GM21723 (cell line): ENCODE data around the gene HPRT1.

Experiments
- ATAC-seq: cut with Tn5 transposase; IDR thresholded peaks from one replicate; pipeline ENCODE4 v1.9.1; 2021; ENCODE audit warnings: mild to moderate bottlenecking, moderate library complexity; ENCODE audit not compliant: unreplicated experiment

Gene HPRT1

GRCh38 chrX:134472041-134472440 is 12.1 kb downstream of the HPRT1 start:
- ATAC-seq: no peak

- no peak for ATAC-seq
Measured at GRCh38 chrX:134476284-134476683, 16.3 kb downstream of the HPRT1 start.

- ATAC-seq: no peak
Measured at GRCh38 chrX:134478374-134478773, 18.4 kb downstream of the HPRT1 start.

- ATAC-seq: no peak
Measured at GRCh38 chrX:134480061-134480460, 20.1 kb downstream of the HPRT1 start.

- ATAC-seq: no peak
Measured at GRCh38 chrX:134481339-134481738, 21.4 kb downstream of the HPRT1 start.

- ATAC-seq: no peak
Measured at GRCh38 chrX:134482371-134482770, 22.4 kb downstream of the HPRT1 start.

GRCh38 chrX:134484039-134484438 is 24.1 kb downstream of the HPRT1 start:
- no peak for ATAC-seq

GRCh38 chrX:134501941-134502340 is 42.0 kb downstream of the HPRT1 start:
- no peak for ATAC-seq

GRCh38 chrX:134502686-134503085 is 42.7 kb downstream of the HPRT1 start:
- ATAC-seq: no peak

GRCh38 chrX:134512566-134512965 is 52.6 kb downstream of the HPRT1 start:
- ATAC-seq: no peak

GRCh38 chrX:134513091-134513490 is 53.1 kb downstream of the HPRT1 start:
- ATAC-seq: no peak

GRCh38 chrX:134520860-134521390 is 61.0 kb downstream of the HPRT1 start:
- ATAC-seq: no peak

- ATAC-seq: no peak
Measured at GRCh38 chrX:134524181-134524580, 64.2 kb downstream of the HPRT1 start.

- no peak for ATAC-seq
Measured at GRCh38 chrX:134525086-134525792, 65.3 kb downstream of the HPRT1 start.

- no peak for ATAC-seq
Measured at GRCh38 chrX:134526399-134526798, 66.4 kb downstream of the HPRT1 start.

- peak; percentile 60 for ATAC-seq
Measured at GRCh38 chrX:134528960-134529359, 69.0 kb downstream of the HPRT1 start.

- no peak for ATAC-seq
Measured at GRCh38 chrX:134529481-134529880, 69.5 kb downstream of the HPRT1 start.

GRCh38 chrX:134530845-134531244 is 70.9 kb downstream of the HPRT1 start:
- ATAC-seq: no peak

GRCh38 chrX:134533352-134533751 is 73.4 kb downstream of the HPRT1 start:
- no peak for ATAC-seq

GRCh38 chrX:134533952-134534351 is 74.0 kb downstream of the HPRT1 start:
- no peak for ATAC-seq

GRCh38 chrX:134537179-134537955 is 77.4 kb downstream of the HPRT1 start:
- ATAC-seq: no peak

- no peak for ATAC-seq
Measured at GRCh38 chrX:134538316-134538715, 78.4 kb downstream of the HPRT1 start.
